Activated CD8-positive, alpha-beta T cell treated with anti-CD3 and anti-CD28 coated beads for 36 hours (primary cell): Measurements from ENCODE around the gene PRKN. TPM values are rescaled to one million over a fixed set of nuclear protein-coding genes. Genes with fewer than 3 reads are reported as not detected.

Source experiments
- ATAC-seq: fragments of 200-7000 bp; cut with Tn5 transposase; one replicate; pipeline ENCODE4 v1.10.0; 2021; ENCODE audit warnings: mild to moderate bottlenecking, moderate library complexity
- CTCF ChIA-PET: fragments of 350-600 bp; sonication (Branson Sonifier 250); formaldehyde crosslinking; loops from one replicate; lab custom pipeline; 2021; ENCODE audit warnings: antibody characterized with exemption; lab: Charles Lee
- POLR2A ChIA-PET: fragments of 350-600 bp; sonication (Branson Sonifier 250); formaldehyde crosslinking; loops from one replicate; lab custom pipeline; 2021; ENCODE audit warnings: antibody characterized with exemption; lab: Charles Lee
- DNase-seq: peaks from one replicate; pipeline ENCODE4 v3.0.0-alpha.2; 2020
- H3K27ac Mint-ChIP-seq: one replicate; pipeline ENCODE4 v1.8.0; 2021; ENCODE audit warnings: mild to moderate bottlenecking, mixed read lengths
- H3K27me3 Mint-ChIP-seq: one replicate; pipeline ENCODE4 v1.8.0; 2021; ENCODE audit warnings: mixed read lengths
- H3K36me3 Mint-ChIP-seq: one replicate; pipeline ENCODE4 v1.8.0; 2021; ENCODE audit warnings: low read depth, mixed read lengths
- H3K4me1 Mint-ChIP-seq: one replicate; pipeline ENCODE4 v1.8.0; 2021; ENCODE audit warnings: low read depth, mixed read lengths
- H3K4me3 Mint-ChIP-seq: one replicate; pipeline ENCODE4 v1.8.0; 2021; ENCODE audit warnings: mild to moderate bottlenecking, moderate library complexity, mixed read lengths
- H3K9me3 Mint-ChIP-seq: one replicate; pipeline ENCODE4 v1.8.0; 2021; ENCODE audit warnings: mixed read lengths
- intact Hi-C: fragments of 100-400 bp; cut with micrococcal nuclease; formaldehyde crosslinking; loops from one replicate; pipeline ENCODE4 v1.10.0; 2022
- total RNA-seq, 2 experiments: library from RNA; stranded (reverse); gene quantifications; one replicate each; pipeline ENCODE4 v1.2.3, GENCODE V29; 2021
- TF ChIP-seq, protein P1 (sequence below): fragments of 200-600 bp; IDR thresholded peaks from one replicate; pipeline ENCODE4 v1.8.0; 2022; ENCODE audit warnings: antibody characterized with exemption, mild to moderate bottlenecking

PRKN gene
- total RNA-seq, 2 experiments from 2014 or later = 1.2 to 1.4 TPM

- Mint-ChIP-seq H3K27me3 (no peaks in the 10 kb centered on the region), H3K9me3 (no peaks in the 10 kb centered on the region), H3K4me1 (no peaks in the 10 kb centered on the region), H3K36me3 (no peaks in the 10 kb centered on the region), H3K4me3 (no peak overlapping the region), H3K27ac (no peak overlapping the region)
- ATAC-seq (no peak), DNase-seq (no peak)
- intact Hi-C loops = no loop called here
- ChIA-PET CTCF (no interaction called here), POLR2A (no interaction called here)
- TF ChIP-seq, protein P1, sequence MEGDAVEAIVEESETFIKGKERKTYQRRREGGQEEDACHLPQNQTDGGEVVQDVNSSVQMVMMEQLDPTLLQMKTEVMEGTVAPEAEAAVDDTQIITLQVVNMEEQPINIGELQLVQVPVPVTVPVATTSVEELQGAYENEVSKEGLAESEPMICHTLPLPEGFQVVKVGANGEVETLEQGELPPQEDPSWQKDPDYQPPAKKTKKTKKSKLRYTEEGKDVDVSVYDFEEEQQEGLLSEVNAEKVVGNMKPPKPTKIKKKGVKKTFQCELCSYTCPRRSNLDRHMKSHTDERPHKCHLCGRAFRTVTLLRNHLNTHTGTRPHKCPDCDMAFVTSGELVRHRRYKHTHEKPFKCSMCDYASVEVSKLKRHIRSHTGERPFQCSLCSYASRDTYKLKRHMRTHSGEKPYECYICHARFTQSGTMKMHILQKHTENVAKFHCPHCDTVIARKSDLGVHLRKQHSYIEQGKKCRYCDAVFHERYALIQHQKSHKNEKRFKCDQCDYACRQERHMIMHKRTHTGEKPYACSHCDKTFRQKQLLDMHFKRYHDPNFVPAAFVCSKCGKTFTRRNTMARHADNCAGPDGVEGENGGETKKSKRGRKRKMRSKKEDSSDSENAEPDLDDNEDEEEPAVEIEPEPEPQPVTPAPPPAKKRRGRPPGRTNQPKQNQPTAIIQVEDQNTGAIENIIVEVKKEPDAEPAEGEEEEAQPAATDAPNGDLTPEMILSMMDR = no peak
These were observed 1054.5 kb downstream of the PRKN start for GRCh38 chr6:161673026-161673425.

GRCh38 chr6:161671117-161671516, 1056.4 kb downstream of the PRKN start:
- H3K36me3 Mint-ChIP-seq = no peaks in the 10 kb centered on the region
- intact Hi-C loops = no loop called here
- POLR2A ChIA-PET = no interaction called here

DNA sequence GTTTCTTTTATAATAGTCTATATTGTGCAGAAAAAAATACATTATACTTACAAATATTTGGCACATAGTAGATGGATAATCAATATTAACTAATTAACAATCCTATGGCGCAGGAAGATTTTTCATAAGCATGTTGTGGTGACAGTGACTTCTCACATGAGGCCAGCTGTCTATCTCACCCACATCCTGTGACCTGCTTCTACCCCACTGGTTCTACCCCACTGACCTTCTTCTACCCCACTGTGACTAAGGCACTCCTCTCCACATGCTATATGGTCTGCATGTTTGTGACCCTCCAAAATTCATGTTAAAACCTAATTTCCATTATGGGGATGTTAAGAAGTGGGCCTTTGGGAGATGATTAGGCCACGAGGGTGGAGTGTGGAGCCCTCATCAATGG, 1058.9 kb downstream of the PRKN start:
- POLR2A ChIA-PET = no interaction called here
- H3K27me3 Mint-ChIP-seq = no peaks in the 10 kb centered on the region
- CTCF ChIA-PET = no interaction called here
- no peaks in the 10 kb centered on the region for H3K4me1 Mint-ChIP-seq
- intact Hi-C loops = no loop called here
- H3K36me3 Mint-ChIP-seq = no peaks in the 10 kb centered on the region
- no peak overlapping the region for H3K4me3 Mint-ChIP-seq
- H3K27ac Mint-ChIP-seq = no peak overlapping the region
- ATAC-seq = no peak
- H3K9me3 Mint-ChIP-seq = no peaks in the 10 kb centered on the region
- no peak for DNase-seq
- TF ChIP-seq, protein P1 = no peak

More at GRCh38 chr6:161671117-161671516, 1056.4 kb downstream of the PRKN start:
- TF ChIP-seq, protein P1 = no peak
- CTCF ChIA-PET = no interaction called here
- ATAC-seq (no peak), DNase-seq (no peak)
- H3K27ac Mint-ChIP-seq = no peak overlapping the region
- H3K9me3 Mint-ChIP-seq = no peaks in the 10 kb centered on the region
- no peak overlapping the region for H3K4me3 Mint-ChIP-seq
- H3K27me3 Mint-ChIP-seq = no peaks in the 10 kb centered on the region
- H3K4me1 Mint-ChIP-seq = no peaks in the 10 kb centered on the region

DNA sequence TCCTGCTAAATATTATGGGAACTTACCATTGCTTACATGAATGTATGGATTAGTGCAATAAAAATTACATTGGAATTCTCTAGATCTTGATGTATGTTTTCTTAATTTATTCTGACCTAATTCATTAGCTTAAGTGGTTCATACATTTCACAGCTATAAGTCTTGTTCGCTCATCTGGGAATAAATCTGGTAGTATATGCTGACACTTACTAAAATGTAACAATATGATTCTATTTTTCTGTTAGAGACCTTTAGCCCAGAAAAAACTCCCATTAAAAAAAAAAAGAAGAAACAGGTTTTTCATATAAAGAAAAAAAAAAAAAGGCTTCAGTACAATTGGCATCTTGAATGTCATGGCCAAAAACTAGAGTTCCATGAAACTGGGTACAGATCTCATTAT, 1059.6 kb downstream of the PRKN start:
- DNase-seq (no peak), ATAC-seq (no peak)
- H3K4me3 Mint-ChIP-seq = no peak overlapping the region
- H3K36me3 Mint-ChIP-seq = no peaks in the 10 kb centered on the region
- H3K4me1 Mint-ChIP-seq = no peaks in the 10 kb centered on the region
- TF ChIP-seq, protein P1 = no peak
- ChIA-PET CTCF (no interaction called here), POLR2A (no interaction called here)
- intact Hi-C loops = no loop called here
- peaks cover under 1% of the 10 kb centered on the region for H3K9me3 Mint-ChIP-seq
- H3K27ac Mint-ChIP-seq = no peak overlapping the region
- H3K27me3 Mint-ChIP-seq = no peaks in the 10 kb centered on the region

DNA sequence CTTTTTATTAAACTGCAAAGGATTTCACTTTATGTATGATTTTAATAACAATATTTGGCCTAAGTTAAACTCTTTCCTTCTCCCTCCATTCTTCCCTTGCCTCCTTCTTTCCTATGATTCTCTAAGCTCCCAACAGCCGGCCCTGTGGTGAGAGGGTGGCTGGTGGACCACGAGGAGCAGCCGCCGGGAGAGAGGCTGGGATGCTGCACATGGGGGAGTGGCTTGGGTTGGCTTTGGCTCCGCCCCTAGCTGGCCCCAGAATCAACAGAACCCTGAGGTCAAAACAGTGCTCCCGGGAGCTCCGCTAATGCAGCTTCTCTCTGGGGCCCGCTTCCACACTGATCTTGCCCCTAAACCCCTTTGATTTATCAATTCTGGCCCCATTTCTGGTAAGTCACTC, 1063.9 kb downstream of the PRKN start:
- Mint-ChIP-seq H3K27me3 (no peaks in the 10 kb centered on the region), H3K4me1 (no peaks in the 10 kb centered on the region), H3K27ac (no peak overlapping the region), H3K36me3 (no peaks in the 10 kb centered on the region), H3K9me3 (peaks cover 5% of the 10 kb centered on the region), H3K4me3 (no peak overlapping the region)
- CTCF ChIA-PET = interaction anchor here (0.6 kb wide), 1 partner anchor 291 kb away, joined by 3 read pairs; no protein-coding TSS in a partner anchor
- intact Hi-C loops = no loop called here
- POLR2A ChIA-PET = no interaction called here
- TF ChIP-seq, protein P1 = no peak
- DNase-seq (no peak), ATAC-seq (no peak)
